Activated CD4-positive, alpha-beta T cell treated with anti-CD3 and anti-CD28 coated beads for 1 hour (primary cell): Measurements from ENCODE around the gene P2RX4.
"Not testable (repeated sequence)": the region's sequence is repeated elsewhere in the genome, so short reads cannot be mapped to it uniquely, and the experiment has no call there.

Source experiments
- DNase-seq: peaks from one replicate; pipeline ENCODE4 v3.0.0-alpha.2; 2020

P2RX4 gene

DNA sequence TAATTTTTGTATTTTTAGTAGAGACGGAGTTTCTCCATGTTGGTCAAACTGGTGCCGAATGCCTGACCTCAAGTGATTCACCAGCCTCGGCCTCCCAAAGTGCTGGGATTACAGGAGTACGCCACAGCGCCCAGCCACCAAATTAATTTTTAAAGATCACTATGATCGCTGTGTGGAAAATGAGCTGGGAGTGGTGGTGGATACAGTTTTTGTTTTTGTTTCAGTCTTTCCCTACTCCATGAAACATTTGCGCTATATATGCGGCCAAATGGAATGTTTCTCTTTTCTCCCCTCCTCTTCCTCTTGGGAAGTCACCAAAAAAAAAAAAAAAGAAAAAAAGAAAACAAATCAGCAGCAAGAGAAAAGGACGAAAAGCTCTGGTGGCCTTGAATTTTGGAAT lies 20.8 kb upstream of the P2RX4 start:
- DNase-seq, result no peak

DNA sequence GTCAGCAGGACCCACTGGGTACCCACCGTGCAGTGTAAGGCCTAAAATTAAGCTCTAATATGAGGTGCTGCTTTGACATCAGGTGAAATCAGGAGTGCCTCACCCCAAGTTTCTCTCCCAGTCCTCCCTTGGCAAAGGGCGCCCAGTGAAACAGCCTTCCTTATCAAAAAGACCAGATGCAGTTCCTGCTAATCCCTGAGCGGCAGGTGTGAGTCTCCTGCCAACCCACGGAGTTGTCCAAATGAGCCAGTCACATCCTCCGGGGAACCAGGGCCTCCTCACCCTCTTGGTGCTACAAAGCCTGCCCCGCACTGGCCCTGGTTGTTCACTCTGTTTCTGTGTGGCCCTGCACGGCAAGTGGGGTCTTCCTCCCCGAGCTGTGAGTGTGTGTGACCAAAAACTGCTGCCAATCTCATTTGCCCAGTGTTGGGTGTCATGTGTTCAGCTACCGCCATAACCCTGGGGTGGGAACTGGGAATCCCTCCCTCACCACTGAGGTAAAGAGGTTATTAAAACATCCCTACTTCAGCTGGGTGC lies 20.2 kb upstream of the P2RX4 start:
- no peak for DNase-seq

DNA sequence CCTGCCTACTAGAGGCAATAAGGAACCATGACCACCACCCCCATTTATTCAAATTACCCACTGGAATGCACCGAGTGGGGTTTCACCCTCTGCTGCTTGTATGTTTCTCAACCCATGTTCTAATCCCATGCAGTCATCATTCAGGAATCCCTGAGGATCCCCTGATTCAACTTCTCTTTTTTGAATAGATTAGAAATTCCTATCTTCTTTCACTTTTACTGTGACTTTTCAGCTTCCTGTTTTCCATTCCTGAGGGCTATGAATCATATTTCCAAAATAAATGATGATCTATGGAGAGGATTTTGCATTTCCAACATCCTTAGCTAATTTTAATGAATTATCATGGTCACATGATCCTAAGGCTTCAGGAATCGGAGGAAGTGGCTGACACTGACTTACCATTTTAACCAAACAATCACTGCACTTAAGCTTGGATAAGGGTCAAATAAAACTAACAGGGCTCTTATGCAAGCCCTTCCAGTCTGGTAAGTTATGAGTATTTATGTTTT lies 19.4 kb upstream of the P2RX4 start:
- DNase-seq, result no peak

DNA sequence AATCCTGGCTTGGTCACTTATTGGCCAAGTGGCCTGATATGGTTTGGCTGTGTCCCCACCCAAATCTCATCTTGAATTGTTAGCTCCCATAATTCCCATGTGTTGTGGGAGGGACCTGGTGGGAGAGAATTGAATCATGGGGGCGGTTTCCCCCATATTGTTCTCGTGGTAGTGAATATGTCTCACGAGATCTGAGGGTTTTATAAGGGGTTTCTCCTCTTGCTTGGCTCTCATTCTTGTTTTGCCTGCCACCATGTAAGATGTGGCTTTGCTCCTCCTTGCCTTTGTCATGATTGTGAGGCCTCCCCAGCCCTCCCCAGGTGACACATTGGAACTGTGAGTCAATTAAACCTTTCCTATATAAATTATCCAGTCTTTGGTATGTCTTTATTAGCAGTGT lies 18.8 kb upstream of the P2RX4 start:
- no peak for DNase-seq

DNA sequence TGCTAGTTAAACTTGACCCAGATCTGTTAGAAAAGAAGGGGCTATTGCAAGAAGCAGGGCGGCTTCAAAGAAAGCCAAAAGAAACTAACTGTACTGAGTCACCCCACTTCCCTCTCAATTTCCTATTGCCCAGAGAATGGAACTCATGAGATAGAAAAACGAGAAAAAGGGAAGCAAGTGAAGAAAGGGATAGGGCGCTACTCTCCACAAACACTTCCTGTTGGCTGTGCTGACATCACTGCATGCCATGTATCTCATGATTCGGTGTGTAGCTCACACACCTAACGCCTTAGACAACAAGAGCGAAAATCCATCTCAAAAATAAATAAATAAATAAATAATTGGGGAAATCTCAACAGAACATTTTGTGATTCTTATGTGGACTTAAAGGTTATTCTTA lies 13.0 kb upstream of the P2RX4 start:
- DNase-seq, result no peak

DNA sequence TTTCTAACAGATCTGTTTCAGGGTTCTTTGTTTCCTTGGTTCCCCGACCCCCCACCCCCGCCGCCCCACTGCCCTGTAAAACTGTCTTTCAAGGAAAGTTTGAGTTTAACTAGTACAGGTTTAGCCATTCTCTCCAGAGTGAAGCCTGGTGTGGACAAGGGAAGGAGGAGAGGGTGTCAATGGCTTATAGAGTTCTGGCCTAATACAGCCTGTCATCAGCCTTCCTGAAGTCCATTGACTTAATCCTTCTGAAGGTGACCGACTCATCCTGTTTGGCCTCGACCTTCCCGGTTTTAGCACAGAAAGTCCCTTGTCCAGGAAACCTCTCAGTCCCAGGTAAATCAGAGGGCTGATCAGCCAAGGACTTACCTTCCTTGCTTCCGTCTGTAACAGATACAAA lies 11.0 kb upstream of the P2RX4 start:
- no peak for DNase-seq

DNA sequence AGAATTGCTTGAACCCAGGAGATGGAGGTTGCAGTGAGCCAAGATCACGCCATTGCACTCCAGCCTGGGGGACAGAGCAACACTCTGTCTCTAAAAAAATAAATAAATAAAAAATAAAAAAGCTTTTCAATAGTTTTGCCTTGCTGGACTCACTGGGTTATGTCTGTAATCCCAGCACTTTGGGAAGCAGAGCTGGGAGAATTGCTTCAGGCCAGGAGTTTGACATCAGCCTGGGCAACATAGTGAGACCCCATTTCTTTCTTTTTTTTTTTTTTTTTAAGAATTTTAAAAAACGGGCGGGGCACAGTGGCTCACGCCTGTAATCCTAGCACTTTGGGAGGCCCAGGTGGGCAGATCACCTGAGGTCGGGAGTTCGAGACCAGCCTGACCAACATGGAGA lies 8.8 kb upstream of the P2RX4 start:
- not testable (repeated sequence) for DNase-seq

DNA sequence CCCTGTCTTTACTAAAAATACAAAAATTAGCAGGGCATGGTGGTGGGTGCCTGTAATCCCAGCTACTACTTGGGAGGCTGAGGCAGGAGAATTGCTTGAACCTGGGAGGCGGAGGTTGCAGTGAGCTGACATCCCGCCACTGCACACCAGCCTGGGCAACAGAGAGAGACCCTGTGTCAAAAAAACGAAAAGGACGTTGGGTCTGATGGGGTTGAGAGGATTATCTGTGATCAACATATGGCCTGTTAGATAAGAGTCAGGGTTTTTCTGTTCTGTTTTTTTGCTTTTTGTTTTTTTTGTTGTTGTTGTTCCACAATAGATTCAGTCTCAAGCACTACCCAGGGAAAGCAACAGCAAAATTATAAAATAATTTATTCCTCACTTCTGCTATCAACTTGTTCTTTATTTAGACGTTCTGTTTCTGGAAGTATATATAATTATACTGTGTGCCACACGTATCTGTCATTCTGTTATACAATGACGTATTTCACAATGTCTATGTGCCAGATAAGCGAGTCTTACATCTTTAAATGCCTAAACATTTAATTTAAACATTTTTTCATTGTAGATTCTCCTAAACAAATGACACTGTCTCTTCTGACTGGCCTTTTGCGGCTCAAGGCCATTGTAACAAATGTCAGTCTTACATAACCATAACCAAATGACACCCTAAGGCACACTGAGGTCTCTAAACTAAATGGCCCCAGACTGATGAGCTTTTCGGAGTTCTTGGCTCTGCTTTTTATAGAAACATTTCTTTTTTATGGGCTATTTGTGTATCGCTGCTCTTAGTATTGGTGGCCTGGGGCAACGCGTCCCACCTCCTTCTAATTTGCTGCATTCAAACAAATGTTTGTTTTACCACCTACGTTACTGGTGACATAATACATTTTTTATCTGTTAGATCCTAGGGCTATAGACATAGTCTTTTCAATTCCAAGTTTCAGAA lies 7.2 kb upstream of the P2RX4 start:
- DNase-seq, result no peak

DNA sequence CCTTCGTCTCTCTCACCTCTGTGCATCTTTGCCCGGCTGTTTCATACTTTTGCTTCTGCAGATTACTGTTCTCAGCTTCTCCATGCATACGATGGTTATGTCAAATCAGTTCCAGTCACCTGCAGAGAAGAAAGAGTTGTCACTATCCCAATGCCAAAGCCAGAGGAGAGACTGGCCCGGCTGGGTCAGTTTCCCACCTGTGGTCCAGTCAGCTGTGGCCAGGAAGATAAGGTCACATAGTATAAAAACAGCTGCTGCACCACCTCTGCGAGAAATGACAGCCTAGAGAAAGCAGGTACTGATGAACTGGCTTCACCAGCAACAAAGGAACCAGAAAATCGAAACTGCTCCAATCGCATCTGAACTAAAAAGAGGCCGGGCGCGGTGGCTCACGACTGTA lies 6.4 kb upstream of the P2RX4 start:
- DNase-seq, result no peak

DNA sequence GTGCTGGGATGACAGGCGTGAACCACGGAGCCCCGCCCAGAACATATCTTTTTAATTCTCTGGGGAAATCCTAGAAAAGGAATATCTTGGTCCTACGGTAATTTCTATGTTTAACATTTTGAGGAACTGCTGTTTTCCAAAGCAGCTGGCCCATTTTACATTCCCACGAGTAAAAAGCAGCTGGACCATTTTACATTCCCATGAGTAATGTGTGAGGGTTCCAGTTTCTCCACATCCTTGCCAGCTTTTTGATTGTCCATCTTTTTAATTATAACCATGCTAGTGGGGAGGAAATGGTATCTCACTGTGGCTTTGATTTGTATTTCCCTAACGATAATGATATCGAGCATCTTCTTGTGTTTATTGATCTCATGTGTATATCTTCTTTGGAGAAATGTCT lies 4.4 kb upstream of the P2RX4 start:
- DNase-seq, result no peak

DNA sequence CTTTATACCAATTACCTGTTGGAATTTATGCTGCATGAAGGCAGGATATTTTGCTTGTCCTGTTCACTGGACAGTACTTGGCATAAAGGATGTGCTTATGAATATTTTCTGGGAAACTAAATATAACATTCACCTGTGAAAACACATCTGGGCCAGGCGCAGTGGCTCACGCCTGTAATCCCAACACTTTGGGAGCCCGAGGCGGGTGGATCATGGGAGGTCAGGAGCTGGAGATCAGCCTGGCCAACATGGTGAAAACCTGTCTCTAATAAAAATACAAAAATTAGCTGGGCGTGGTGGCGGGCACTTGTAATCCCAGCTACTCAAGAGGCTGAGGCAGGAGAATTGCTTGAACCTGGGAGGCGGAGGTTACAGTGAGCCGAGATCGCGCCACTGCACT lies 1.4 kb upstream of the P2RX4 start:
- not testable (repeated sequence) for DNase-seq

DNA sequence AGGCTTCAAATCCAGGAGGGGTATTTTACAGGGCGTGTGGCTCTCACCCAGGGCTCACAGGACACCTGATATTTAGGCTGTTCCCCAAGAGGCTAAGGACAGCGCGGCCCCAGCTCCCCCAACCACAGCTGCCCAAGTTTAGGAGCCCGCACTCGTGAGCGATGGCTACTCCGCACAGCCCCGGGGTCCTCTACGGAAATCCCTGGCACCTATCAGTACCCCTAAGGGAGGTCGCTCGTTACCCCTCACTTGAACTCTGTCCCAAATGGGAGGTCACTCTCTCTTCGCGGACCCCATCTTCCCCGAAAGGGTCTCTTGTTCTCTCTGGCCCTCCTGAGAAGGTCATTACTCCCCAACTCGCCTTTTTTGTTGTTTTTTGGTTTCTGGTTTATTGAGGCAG lies 708 bp upstream of the P2RX4 start:
- DNase-seq, result no peak

DNA sequence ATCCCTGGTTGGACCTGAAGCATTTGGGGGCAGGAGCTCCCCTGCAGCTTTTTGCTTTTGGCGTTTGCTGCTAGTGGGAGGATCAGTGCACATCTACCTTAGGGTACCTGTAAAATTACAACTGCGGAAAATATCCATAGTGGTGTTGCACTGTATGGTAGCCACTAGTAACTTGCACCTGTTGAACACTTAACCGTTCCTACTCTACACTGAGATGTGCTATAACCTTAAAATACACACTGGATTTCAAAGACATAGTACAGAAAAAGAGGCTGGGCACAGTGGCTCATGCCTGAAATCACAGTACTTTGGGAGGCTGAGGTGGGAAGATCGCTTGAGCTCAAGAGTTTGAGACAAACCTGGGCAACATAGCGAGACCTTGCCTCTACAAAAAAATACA lies 2.9 kb downstream of the P2RX4 start:
- DNase-seq, result no peak

DNA sequence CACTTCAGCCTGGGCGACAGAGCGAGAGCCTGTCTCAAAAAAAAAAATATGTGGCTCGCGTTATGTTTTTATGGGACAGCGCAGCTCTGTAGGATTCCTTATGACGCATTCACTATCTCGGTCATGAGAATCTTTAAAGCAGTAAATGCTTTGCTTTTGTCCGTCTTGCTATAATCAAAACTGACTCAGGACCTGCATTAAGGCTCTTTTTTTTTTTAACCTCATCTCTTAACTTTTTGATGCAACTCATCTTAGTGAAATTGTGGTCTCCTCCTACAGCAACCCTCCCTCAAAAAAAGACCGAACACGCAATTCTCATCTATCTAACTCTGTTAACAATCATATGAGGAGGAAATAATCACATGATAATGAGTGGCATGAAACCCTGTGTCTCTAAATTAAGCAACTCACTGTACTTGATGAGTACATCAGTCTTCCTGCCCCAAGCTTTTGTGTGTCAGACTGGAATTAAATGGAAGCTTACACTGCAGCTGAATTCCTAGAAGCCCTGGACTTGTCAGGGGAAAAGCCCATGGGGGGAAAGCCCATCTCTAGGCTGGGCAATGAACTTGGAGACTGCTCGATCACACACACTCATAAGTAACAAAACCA lies 4.3 kb downstream of the P2RX4 start:
- no peak for DNase-seq

DNA sequence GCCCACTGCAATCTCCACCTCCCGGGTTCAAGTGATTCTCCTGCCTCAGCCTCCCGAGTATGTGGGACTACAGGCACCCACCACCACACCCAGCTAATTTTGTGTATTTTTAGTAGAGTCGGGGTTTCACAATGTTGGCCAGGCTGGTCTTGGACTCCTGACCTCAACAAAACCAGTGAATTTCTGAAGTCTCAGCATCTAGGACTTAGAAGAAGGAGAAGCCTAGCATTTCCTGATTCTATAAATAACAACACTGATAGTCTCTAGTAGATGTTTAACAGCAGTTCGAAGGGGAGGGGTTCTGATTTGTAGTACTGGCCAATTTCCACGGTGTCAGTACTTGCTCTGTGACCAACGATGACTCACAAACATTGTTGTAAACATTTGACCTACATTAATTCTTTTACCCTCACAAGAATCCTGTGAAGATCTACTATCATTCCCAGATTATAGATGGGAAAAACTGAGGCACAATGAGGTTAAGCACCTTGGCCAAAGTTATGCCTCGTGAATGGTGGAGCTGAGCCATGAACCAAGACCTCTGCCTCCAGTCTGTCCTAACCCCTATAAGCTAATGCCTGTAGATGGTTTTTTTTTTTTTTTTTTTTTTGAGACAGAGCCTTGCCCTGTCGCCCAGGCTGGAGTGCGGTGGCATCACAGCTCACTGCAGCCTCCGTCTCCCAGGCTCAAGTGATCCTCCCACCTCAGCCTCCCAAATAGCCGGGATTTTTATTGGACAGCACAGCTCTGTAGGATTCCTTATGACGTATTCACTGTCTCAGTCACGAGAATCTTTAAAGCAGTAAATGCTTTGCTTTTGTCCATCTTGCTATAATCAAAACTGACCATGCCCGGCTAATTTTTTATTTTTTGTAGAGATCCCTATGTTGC lies 5.2 kb downstream of the P2RX4 start:
- DNase-seq, result no peak

DNA sequence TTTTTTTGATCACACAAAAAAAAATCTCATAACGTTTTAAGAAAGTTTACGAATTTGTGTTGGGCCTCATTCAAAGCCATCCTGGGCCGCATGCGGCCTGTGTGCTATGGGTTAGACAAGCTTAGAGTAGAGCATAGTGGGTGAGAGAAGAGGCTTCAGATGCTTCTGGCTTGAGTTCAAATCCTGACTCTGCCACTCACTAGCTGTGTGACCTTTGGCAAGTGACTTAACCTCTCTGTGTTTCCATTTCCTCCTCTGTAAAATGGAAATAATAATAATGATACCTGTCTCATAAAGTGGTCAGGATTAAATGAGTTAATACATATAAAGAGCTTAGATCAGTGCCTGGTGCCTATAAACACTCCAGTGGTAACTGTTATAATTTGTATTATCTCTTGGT lies 6.2 kb downstream of the P2RX4 start:
- no peak for DNase-seq

DNA sequence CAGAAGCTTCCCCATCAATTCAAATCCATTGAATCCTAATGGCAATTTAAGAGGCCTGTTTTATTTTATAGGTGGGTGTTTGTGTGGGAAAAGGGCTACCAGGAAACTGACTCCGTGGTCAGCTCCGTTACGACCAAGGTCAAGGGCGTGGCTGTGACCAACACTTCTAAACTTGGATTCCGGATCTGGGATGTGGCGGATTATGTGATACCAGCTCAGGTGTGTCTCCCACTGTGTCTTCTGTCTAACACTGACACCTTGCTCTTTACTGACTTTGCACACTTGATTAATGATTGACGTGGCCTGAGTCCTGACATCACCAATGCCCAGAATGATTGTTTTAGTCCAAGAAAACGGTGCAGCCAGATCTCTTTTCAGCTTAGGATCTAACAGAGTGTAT lies 7.1 kb downstream of the P2RX4 start:
- DNase-seq, result no peak

DNA sequence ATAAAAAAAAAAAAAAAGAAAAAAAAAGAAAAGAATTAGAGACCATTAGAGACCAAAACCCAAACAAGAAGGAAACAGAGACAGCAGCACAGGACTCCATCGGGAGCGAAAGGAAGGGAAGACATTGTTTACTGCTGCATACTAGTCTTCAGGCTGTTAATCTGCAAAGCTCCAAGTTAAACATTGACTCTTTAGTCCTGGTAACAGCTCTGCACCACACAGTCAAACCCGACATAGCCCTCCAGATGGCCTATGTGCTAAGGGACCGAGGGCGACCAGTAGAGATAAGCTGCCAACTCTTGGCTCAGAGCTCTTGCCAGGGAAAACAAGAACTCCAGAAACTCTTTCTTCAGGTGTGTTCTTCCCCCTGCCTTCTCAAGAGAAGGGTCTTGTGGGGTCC lies 7.8 kb downstream of the P2RX4 start:
- no peak for DNase-seq

DNA sequence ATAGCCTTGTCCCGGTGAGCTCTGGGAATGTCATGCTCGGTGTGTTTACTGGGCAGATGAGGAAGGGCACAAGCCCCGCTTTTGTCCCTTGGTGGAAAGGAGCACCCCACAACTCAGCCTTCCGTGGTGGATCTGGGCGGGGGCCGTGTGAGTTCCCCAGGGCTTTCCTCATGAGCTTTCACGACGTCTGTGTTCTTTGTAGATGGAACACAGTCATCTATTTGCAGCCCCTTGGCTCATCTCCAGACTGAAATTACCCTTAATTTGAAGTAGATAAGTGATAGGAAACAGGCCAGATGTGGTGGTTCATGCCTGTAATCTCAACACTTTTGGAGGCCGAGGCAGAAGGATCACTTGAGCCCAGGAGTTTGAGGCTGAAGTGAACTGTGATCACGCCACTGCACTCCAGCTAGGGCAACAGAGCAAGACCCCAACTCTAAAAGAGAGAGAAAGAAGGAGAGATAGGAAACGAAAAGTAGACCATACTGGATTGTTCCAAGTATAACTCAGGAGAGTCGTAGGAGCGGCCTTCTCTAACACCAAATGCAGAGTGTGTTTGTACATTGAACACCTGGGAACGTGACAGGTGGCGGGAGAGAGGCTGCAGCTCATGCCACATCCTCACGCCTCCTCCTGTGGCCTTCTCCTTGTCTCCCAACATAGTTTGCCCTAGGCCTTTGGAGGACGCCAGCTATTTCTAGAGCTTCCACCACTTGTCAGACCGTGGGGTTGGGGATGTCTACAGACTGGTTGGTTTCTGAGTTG lies 8.8 kb downstream of the P2RX4 start:
- DNase-seq, result no peak

DNA sequence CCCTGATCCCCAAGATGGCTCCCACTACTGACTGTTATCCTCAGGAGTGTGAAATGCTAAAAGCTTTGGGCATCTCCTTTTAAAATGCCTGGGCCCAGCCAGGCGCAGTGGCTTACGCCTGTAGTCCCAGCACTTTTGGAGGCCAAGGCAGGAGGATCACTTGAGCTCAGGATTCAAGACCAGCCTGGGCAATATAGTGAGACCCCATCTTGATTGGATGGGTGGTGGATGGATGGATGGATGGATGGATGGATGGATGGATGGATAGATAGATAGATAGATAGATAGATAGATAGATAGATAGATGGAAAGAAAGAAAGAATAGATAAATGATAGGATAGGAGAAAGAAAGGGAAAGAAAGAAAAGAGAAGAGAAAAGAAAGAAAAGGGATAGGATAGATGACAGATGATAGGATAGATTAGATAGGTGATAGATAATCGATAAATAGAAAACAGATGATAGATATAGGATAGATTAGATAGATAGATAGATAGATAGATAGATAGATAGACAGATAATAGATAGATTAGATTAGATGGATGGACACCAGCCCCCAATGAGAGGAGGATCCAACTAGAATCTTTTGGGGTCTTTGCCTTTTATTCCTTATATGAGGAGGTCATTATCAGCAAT lies 9.5 kb downstream of the P2RX4 start:
- no peak for DNase-seq

DNA sequence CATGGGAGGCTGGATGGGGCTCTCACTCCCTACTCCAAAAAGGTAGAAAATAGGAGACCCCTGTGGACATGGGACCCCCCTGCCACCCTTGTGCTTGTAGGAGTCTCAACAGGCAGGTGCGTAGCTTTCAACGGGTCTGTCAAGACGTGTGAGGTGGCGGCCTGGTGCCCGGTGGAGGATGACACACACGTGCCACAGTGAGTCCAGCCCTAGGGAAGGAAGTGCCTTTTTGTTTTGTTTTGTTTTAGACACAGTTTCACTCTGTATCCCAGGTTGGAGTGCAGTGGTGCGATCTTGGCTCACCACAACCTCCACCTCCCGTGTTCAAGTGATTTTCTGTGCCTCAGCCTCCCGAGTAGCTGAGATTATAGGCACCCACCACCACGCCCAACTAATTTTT lies 12.9 kb downstream of the P2RX4 start:
- no peak for DNase-seq
